Activated CD4-positive, alpha-beta T cell treated with anti-CD3 and anti-CD28 coated beads, Interleukin-2, amount 50 U/mL, for 48 hours (primary cell): ENCODE results near the gene SH3BP2.

ENCODE experiments used
- DNase-seq, 2 experiments: peaks; one replicate each; pipeline ENCODE4 v3.0.0-alpha.2; 2020

Gene SH3BP2

GRCh38 chr4:2791518-2792395 is 1.1 kb upstream of the SH3BP2 start:
- no peak for DNase-seq

DNA sequence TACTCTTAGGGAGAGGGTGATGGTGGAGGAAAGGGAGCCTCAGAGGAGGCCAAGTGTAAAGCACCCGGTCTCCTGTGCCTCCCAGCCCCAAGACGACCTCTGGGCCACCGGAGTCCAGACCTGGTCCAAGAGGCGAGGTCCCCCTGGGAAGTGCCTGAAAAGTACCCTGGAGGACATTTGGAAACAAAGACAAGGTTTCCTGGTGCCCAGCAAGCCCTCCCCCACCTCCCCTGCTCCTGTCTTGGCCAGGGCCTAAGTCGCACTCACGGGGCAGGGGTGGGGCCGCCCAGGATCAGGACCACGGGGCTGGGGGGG is 532 bp upstream of the SH3BP2 start:
- DNase-seq = no peak

DNA sequence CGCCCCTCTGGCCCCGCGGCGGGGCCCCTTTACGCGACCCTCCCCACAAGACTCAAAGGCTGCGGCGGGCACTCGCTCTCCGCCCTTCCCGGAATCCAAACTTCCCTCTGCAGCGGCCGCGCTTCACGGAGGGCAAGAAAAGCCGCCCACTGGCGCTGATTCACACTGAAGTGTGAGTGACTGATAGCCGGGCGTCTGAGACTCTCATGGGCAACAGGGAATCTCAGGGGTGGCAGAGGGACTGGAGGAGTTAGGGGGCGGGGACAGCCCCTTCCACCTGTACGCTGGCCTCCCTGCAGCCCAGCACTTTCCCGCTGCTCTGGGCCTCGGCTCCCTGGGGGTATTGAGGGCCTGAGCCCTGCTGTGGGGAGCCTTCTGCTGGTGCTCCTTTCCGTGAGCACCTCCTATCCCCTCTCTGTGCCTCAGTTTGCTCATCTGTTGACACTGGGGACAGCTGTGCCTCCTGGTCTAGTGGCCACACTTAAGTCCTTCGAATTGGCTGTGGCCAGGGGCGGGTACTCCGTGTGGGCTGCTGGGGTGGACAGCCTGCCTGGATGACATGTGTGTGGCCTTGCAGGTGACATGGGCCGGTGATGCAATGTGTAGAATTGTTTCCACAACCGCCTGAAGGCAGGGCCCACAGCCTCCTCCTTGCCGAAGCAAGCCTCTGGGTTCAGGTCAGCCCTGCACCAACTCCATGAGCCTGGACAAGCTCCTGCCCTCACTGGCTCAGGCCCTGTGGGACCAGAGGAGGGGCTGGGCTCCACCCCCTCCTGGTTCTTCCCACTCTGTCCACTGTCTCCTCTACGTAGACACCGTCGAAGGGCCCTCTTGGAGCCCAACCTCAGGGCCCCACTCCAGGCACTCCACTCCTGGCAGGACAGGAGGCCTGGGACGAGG is 951 bp downstream of the SH3BP2 start:
- DNase-seq = peak; percentile 71 to 77

- DNase-seq = no peak
These were observed 1.8 kb downstream of the SH3BP2 start for GRCh38 chr4:2794486-2795299.

GRCh38 chr4:2795300-2795892 is 2.5 kb downstream of the SH3BP2 start:
- no peak for DNase-seq

DNA sequence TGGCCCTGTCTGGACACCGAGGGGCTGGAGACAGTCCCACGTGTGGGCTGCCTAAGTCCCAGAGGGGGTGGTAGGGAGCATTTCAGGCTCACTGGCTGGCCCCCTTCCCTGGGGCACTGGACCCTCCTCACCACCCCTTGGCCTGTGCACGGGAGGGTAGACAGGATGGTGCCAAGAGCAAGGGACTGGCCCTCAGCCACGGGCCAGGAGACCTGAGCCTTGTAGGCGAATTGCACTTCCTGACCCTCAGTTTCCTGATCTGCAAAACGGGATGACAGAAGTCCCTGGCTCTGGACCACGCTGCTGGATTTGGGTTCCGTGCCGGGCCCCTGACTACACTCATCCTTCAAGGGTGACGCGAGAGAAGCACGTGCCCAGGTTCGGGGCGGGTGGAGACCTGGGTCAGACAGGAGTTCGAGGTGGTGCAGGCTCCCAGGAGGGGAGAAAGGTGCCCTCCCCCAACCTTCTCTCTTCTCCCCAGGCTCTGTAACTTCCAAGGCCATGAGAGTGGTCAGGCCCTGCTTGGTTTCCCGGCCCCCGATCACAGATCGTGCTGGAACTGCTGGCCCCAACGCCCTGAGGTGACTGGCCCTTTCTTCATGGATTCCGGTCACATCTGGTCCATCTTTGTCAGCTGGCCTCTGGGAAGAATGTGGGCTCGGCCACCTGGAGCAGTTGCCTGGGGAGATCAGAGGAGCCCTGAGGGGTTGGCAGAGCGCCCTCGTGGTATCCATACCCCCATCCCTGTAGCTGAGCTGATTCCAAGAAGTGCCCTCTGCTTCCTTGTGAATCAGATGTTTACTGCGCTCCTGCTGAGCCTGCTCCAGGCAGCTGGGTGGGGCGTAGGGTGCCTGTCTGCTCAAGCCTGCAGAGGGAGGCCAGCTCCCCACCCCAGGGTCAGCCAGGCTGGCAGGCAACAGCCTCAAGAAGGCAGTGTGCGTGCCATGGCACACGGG is 3.3 kb downstream of the SH3BP2 start:
- DNase-seq = no peak

- no peak for DNase-seq
These were observed 4.1 kb downstream of the SH3BP2 start for GRCh38 chr4:2796849-2797544.

DNA sequence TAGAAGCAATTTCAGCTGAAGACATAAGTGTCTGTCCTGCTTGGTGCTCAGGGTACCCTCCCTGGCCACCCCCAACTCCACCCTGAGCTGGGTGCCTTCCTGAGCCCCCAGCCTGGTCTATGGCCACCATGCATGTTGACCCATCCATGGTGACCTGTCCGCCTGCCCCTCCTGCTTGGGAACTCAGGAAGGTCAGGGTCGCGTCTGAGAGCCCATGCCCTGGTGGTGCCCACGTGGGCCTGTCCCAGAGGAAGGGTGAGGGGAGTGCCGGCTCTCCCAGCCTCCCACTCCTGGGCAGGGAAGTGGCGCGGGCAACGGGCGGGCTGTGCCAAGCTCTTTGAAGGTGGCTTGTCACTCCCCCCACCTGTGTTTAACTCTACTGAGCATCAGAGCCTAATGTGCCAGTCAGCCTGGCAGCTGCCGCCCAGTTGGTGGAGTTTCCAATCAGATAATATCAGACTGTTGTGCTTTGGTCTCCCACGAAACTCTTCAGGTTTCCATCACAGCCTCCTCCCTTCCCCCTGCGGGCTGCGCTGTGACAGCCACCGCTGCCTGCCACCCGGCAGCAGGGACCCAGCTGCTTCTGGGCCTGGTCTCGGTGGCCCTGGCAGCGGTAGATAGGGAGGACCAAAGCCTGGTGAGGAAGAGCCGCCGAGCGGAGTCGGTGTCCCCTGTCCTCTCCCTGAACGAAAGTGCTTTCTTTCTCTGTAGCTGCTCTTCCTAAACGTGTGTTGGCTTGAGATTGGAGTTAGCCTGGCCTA is 4.8 kb downstream of the SH3BP2 start:
- peak; percentile 58 to 68 for DNase-seq

DNA sequence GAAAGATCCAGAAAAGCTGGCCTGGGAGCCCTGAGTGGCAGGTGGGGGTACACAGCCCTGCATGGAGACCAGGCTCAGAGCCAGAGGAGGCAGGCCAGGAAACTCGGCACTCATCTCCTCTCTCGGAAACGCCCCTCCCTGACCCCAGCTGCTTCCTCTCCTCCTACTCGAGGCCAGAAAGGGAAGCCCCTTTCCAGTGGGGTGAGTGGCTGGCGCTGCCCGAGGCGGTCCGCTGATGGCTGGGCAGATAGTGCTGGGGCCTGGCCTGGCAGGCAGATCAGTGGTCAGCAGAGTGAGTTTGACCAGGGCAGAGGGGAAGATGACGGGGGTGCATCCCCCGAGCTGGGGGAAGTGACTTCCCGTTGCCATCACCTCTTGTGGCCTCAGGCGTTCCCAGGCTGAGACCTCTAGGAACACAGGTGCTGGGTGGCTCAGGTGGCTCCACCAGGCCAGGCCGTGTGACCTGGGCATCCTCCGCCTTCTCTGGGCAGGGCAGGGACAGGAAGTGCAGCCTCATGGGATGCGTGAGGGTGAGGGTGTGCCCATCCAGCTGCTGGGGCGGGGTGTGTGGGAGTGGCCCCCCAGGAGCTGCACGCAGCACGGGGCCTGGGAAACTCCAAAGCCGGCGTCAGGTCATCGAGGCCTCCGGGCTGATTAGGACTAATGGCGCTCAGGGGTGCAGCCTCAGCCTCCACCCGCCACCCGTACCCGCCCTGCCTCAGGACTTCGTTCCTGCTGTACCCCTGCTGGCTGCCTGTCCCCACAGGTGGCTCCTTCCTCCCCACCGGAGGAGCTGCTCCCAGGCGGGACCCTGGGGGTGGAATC is 5.7 kb downstream of the SH3BP2 start:
- DNase-seq = peak; percentile 71 to 77

- no peak for DNase-seq
These were observed 6.5 kb downstream of the SH3BP2 start for GRCh38 chr4:2799224-2799911.

- DNase-seq = no peak
These were observed 7.2 kb downstream of the SH3BP2 start for GRCh38 chr4:2799971-2800690.

- peak in 1 of 2 experiments; percentile 47 for DNase-seq
These were observed 8.1 kb downstream of the SH3BP2 start for GRCh38 chr4:2800691-2801596.

GRCh38 chr4:2802618-2803531 is 10.0 kb downstream of the SH3BP2 start:
- DNase-seq = no peak

- no peak for DNase-seq
These were observed 11.0 kb downstream of the SH3BP2 start for GRCh38 chr4:2803624-2804448.
